ENCODE results near the gene ADCY9.
"Not testable (repeated sequence)": the region's sequence is repeated elsewhere in the genome, so short reads cannot be mapped to it uniquely, and the experiment has no call there.

The ADCY9 gene

GRCh38 chr16:4093495-4094126, 22.6 kb downstream of the ADCY9 start:
- no peak for DNase-seq (ENCODE audit: low read depth)

- DNase-seq (ENCODE audit: low read depth), result no peak
These were observed 23.5 kb downstream of the ADCY9 start for GRCh38 chr16:4092547-4093265.

DNA sequence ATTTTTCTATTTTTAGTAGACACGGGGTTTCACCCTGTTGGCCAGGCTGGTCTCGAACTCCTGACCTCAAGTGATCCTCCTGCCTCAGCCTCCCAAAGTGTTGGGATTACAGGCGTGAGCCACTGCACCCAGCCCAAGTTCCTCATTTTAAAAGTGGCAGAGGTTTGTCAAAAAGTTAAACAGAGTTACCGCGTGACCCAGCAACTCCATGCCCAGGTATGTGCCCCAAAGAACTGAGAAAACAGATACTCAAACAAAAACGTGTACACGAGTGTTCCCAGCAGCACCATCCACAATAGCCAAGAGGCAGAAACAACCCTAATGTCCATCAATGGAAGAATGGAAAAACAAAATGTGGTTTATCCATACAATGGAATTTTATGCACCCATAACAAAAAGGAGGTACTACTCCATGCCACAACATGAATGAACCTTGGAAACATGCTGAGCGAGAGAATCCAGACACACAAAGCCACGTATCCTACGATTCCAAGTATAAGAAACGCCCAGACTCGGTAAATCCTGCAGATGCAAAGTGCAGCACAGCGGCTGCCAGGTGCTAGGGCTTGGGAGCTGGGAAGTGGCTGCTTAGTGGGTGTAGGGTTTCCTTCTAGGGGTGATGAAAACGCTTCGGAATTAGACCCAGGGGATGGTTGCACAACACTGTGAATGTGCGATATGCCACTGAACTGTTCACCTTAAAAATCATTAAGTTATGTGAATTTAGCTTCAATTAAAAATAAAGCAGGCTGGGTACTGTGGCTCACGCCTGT, 24.8 kb downstream of the ADCY9 start:
- no peak for DNase-seq (ENCODE audit: low read depth)

- DNase-seq (ENCODE audit: low read depth), result no peak
These were observed 25.8 kb downstream of the ADCY9 start for GRCh38 chr16:4090351-4090851.

- DNase-seq (ENCODE audit: low read depth), result no peak
These were observed 26.4 kb downstream of the ADCY9 start for GRCh38 chr16:4089811-4090301.

DNA sequence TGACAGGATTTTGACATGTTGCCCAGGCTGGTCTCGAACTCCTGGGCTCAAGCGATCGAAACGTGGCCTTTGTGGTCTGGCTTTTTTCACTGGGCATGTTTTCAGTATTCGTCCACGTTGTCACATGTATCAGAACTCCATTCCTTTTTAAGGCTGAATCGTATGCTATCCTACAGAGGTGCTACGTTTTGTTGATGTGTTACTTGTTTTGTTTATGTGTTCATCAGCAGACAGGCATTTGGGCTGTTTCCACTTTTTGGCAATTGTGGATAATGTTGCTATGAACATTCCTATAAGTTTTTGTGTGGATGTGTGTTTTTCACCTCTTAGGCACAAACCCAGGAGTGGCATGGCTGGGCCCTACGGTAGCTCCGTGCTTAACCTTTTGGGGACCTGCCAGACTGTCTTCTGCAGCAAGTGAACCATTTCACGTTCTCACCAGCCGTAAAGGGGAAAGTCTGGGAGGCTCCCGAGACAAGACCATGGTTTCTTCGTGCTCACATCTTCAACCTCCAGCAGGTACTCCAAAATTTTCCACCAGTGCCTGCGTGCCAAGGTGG, 26.9 kb downstream of the ADCY9 start:
- DNase-seq (ENCODE audit: low read depth), result no peak

DNA sequence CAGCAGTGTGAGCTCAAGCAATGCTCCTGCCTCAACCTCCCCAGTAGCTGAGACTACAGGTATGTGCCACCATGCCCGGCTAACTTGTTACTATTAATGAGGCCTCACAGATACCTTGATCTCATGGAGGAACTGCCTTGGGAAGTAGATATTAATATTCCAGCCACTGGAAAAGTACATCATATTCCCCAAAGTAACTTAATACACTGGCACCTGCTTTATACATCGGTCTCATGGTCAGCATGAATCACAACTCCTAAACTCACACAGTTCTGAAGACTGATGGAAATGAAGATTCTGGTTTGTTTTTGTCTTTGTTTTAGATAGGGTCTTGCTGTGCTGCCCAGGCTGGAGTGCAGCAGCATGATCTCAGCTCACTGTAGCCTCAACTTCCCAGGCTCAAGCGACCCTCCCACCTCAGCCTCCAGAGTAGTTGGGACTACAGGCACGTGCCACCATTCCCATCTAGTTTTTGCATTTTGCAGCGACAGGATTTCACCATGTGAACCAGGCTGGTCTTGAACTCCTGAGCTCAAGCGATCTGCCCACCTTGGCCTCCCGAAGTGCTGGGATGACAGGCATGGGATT, 28.2 kb downstream of the ADCY9 start:
- DNase-seq (ENCODE audit: low read depth), result no peak

DNA sequence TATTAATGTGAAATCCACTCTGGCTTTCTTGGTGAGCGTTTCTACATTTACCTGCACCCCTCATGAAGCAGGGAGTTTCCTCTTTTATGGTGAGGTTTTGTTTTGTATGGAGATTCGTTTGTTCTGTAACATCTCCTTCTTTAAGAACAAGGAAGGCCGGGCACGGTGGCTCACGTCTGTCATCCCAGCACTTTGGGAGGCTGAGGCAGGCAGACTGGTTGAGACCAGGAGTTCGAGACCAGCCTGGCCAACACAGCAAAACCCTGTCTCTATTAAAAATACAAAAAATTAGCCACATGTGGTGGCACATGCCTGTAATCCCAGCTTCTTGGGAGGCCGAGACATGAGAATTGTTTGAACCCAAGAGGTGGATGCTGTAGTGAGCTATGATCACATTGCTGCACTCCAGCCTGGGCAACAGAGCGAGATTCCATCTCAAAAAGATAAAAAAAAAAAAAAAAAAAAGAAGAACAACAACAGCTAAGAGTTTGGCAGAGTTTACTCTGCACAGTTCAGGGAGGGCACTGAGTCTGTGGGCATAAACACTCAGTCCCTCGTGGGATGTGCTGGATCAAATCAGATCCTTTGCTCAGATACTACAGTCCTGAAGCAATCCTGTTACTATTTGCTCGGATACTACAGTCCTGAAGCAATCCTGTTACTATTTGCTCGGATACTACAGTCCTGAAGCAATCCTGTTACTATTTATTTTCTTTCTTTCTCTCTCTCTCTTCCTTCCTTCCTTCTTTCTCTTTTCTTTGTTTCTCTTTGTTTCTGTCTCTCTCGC, 28.9 kb downstream of the ADCY9 start:
- DNase-seq (ENCODE audit: low read depth), result no peak

GRCh38 chr16:4086153-4086552, 30.1 kb downstream of the ADCY9 start:
- DNase-seq (ENCODE audit: low read depth), result no peak

- no peak for DNase-seq (ENCODE audit: low read depth)
These were observed 30.8 kb downstream of the ADCY9 start for GRCh38 chr16:4085405-4085970.

DNA sequence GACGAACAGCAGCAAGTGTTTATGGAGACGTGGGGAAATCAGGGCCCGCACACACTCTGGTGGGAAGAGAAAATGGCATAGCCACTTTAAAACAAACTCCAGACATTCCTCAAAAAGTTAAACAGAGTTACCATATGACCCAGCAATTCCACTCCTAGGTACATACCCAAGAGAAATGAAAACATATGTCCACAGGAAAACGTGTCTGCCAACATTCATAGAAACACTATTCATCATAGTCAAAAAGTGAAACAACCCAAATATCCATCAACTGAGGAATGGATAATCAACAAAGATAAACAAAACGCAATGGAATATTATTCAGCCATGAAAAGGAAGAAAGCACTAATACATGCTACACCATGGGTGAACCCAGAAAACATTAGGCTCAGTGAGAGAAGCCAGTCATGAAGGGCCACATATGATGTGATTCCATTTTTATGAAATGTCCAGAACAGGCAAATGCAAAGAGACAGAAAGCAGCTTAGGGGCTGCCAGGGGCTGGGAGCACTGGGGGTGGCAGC, 32.8 kb downstream of the ADCY9 start:
- DNase-seq (ENCODE audit: low read depth), result no peak

- no peak for DNase-seq (ENCODE audit: low read depth)
These were observed 33.7 kb downstream of the ADCY9 start for GRCh38 chr16:4082474-4083044.

DNA sequence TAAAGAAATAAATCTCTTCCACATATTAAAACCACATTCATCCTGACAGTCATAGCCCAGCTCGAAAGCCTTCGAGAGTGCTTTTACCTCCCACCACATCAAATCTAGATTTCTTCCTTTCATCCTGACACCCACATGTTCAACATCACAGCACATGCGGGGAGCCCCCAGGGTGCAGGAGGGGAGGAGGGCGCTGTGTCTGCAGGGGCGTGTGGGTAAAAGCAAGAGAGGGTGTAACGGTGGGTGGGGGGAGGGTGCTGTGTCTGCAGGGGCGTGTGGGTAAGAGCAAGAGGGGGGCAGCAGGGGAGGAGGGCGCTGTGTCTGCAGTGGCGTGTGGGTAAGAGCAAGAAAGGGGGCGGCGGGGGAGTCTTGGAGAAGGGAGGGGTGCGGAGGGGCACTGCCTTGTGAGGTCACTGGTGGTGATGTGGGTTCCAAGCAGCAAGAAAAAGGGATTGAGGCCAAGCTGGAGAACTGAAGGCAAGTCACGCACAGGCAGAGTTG, 34.7 kb downstream of the ADCY9 start:
- DNase-seq (ENCODE audit: low read depth), result no peak

DNA sequence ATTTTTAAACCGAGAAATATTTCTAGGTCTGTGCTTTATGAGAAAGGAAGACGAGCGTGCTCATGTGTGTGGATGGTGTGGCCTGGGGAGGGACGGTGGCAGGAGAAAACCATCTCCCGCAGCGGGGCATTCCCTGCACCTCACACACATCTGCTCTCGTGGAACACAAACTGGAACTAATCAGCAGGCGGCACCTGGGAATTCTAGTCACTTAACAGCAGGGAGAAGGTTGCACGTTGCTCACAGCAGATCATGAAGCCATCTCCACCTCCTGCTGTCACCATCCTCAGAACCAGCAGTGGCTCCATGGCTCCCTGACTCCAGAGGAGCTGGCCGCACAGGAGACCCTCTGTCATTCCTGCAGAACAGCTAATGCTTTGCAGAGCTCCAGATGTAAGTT, 35.2 kb downstream of the ADCY9 start:
- no peak for DNase-seq (ENCODE audit: low read depth)

DNA sequence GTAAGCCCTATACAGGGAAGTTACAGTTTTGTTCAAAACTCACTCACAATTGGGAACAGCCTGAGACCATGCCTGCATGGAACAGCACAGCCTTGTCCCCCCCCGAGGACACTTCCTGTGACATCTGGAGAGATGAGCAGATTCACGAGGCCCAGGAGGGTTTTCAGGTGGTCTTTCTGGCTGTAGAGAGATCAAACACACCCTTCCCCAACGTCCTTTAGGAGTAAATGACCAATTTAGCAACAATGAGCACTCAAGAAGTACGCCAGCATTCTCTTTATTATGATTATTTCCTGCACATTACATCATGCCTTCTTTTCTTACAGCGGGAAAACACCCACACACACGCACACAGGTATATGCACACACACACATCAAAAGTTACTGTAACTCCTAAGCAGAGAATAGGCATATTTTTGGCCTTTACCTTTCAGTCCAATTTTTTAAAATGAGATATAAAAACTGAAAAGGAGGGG, 39.0 kb downstream of the ADCY9 start:
- no peak for DNase-seq (ENCODE audit: low read depth)

DNA sequence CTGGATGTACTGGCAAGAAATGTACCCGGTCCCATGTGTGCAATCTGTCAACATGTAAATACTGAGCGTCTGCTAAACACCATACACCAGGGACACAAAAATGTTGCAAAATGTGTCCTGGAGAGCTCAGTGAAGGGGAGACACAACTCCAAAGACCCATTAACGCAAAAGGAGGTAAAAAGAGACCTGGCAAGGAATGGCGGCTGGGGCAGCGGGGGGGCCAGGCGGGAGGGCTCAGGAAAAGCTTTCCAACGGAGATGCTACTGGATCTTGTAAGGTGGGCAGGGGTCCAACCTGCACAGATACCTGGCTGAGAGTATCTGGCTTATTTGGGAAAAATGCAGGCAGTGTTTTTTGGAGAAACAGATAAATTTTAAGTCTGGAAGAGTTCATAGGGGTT, 40.7 kb downstream of the ADCY9 start:
- DNase-seq (ENCODE audit: low read depth), result no peak

GRCh38 chr16:4073150-4073549, 43.1 kb downstream of the ADCY9 start:
- DNase-seq (ENCODE audit: low read depth), result not testable (repeated sequence)

DNA sequence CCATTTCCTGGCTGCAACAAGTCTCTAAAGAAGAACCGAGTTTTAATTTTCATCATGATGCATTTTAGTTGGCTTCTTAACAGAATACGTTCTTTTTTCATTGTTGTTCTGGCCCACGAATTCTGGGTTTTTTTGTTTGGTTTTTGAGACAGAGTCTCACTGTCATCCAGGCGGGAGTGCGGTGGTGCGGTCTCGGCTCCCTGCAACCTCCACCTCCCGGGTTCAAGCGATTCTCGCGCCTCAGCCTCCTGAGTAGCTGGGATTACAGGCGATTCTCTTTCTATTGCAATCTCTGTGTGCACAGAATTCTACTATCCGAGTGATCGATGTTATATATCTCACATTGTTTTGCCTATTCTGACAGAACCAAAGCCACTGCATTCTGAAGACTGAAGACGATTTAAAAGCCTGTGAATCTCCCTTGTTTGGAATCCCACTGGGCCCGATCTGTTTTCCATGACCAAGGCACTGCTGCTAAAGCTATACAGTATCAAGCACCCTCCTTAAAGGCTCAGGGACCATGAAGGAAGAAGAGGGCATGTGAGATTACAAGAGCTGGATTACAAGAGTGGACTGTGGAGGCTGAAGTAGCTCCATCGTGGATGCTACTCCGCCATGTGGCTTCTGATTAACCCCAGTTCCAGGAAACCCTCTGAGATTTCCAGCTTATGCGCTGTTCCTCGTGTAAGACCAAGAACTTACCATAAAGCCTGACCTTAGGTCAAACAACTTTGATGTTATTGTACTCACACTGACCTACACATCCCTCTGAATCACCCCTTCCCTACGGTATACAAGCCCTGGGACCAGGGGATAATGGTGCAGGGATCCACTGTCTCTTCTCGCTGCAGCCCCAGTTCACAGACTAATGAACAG, 44.3 kb downstream of the ADCY9 start:
- no peak for DNase-seq (ENCODE audit: low read depth)

GRCh38 chr16:4070936-4071335, 45.3 kb downstream of the ADCY9 start:
- DNase-seq (ENCODE audit: low read depth), result no peak

Data from activated T-cell treated with anti-CD3 and anti-CD28 coated beads for 1 hour (primary cell).